Transverse colon (tissue), 4 donors: ENCODE data around the gene GNG13. TPM values are rescaled to one million over a fixed set of nuclear protein-coding genes. Genes with fewer than 3 reads are reported as not detected.

Experiments used
- DNase-seq: peaks from one replicate; pipeline ENCODE4 v3.0.0-alpha.2; 2019
- H3K27ac ChIP-seq, 4 donors: fragments of 200-600 bp; sonication (generic); 2 replicates each; pipeline ENCODE4 v1.5.1; 2016 to 2018; ENCODE audit warnings: inconsistent platforms in 4 of 4
- H3K27me3 ChIP-seq: fragments of 200-600 bp; sonication (generic); 2 replicates; pipeline ENCODE4 v1.5.1; 2017; ENCODE audit warnings: inconsistent platforms
- H3K36me3 ChIP-seq, 4 donors: fragments of 200-600 bp; sonication (generic); 2 replicates each; pipeline ENCODE4 v1.5.1; 2017 to 2019; ENCODE audit warnings: inconsistent platforms in 4 of 4
- H3K4me1 ChIP-seq, 4 donors: fragments of 200-600 bp; sonication (generic); 2 replicates each; pipeline ENCODE4 v1.5.1; 2017 to 2020; ENCODE audit warnings: inconsistent platforms in 4 of 4
- H3K4me3 ChIP-seq, 4 donors: fragments of 200-600 bp; sonication (generic); 1 replicate in 1 of 4; 2 replicates in 3 of 4; pipeline versions ENCODE4 v1.5.1 to v1.6.1; 2017 to 2019; ENCODE audit warnings: inconsistent platforms in 4 of 4
- H3K9me3 ChIP-seq, 2 donors: fragments of 200-600 bp; sonication (generic); 2 replicates each; pipeline ENCODE4 v1.5.1; 2017 to 2019; ENCODE audit warnings: inconsistent platforms in 2 of 2
- CTCF ChIP-seq, 5 experiments: fragments of 200-600 bp in 3 of 5; fragments of 450-650 bp in 2 of 5; sonication (generic) in 3 of 5; IDR thresholded peaks; 1 replicate in 2 of 5; 2 replicates in 3 of 5; pipeline ENCODE4 v1.5.1; 2016 to 2017; ENCODE audit warnings: antibody characterized with exemption in 5 of 5, inconsistent platforms in 3 of 5, mild to moderate bottlenecking in 2 of 5, moderate library complexity in 1 of 5
- EP300 ChIP-seq: sonication (generic); formaldehyde crosslinking; IDR thresholded peaks from one replicate; pipeline ENCODE4 v1.6.1; 2017; ENCODE audit warnings: antibody characterized with exemption, low read depth
- POLR2A ChIP-seq: fragments of 450-650 bp; IDR thresholded peaks from one replicate; pipeline ENCODE4 v1.6.1; 2016; ENCODE audit warnings: antibody characterized with exemption, mild to moderate bottlenecking, moderate library complexity
- POLR2AphosphoS5 ChIP-seq, 3 donors: sonication (generic); formaldehyde crosslinking; IDR thresholded peaks; one replicate each; pipeline ENCODE4 v1.6.1; 2016; ENCODE audit warnings: antibody characterized with exemption in 3 of 3
- WGBS, 2 donors: methylation state at CpG; one replicate each; pipeline ENCODE4 v1.1.5; 2018; ENCODE audit warnings: low coverage in 1 of 2; 5-methylcytosine and 5-hydroxymethylcytosine counted together
- in situ Hi-C, 4 donors: fragments of 200-750 bp; cut with MboI; loops; one replicate each; pipeline versions ENCODE4 v1.15.0 to v1.15.1; 2017; ENCODE audit warnings: low sequenced_read_pairs in 3 of 4, low pct_ligation_motif_present in 1 of 4, low pct_unique_long_range_greater_than_20kb in 1 of 4
- intact Hi-C: fragments of 100-400 bp; cut with DNase I; formaldehyde crosslinking; loops from one replicate; pipeline ENCODE4 v1.15.1; 2023; ENCODE audit warnings: low total_unique reads
- total RNA-seq, 4 donors: library from RNA; depleted of rRNA; stranded (reverse); fragments of >200 nt; gene quantifications; one replicate each; pipeline ENCODE4 v1.1.0, GENCODE V29; 2016

Gene GNG13
- total RNA-seq, 4 donors from 2014 or later, result 0.48 TPM; not detected in 3

- TF ChIP-seq EP300 (no peak), CTCF (IDR thresholded peaks at IDR 0.05) (no peak), POLR2A (no peak), POLR2AphosphoS5 (IDR thresholded peaks at IDR 0.05) (no peak)
- in situ Hi-C loops, result no loop called here
- peaks cover 4% of the 10 kb centered on the region for H3K27me3 ChIP-seq
- 56% methylated on average over 5 of the region's 20 CpGs; no CpG with 5 or more reads in 1 of the 2 donors for WGBS, 2 donors
- H3K4me1 ChIP-seq, result no peaks in the 10 kb centered on the region
- intact Hi-C loops, result no loop called here
- no peak for DNase-seq
- no peaks in the 10 kb centered on the region for H3K36me3 ChIP-seq
- H3K4me3 ChIP-seq, result no peak overlapping the region
- H3K27ac ChIP-seq, result no peak overlapping the region
- no peaks in the 10 kb centered on the region for H3K9me3 ChIP-seq
These were observed 31.2 kb downstream of the GNG13 start for GRCh38 chr16:769184-769784.

GRCh38 chr16:768428-768827, 32.1 kb downstream of the GNG13 start:
- TF ChIP-seq POLR2AphosphoS5 (IDR thresholded peaks at IDR 0.05) (no peak), CTCF (IDR thresholded peaks at IDR 0.05) (no peak), EP300 (no peak), POLR2A (no peak)
- in situ Hi-C loops (no loop called here), intact Hi-C loops (no loop called here)
- WGBS, 2 donors, result 66% methylated on average over 17 of the region's 21 CpGs; no CpG with 5 or more reads in 1 of the 2 donors
- peaks cover 6% of the 10 kb centered on the region for H3K27me3 ChIP-seq
- H3K27ac ChIP-seq, result no peak overlapping the region
- H3K4me1 ChIP-seq, result no peaks in the 10 kb centered on the region
- no peaks in the 10 kb centered on the region for H3K36me3 ChIP-seq
- H3K4me3 ChIP-seq, result no peak overlapping the region
- no peak for DNase-seq
- no peaks in the 10 kb centered on the region for H3K9me3 ChIP-seq

GRCh38 chr16:767743-768235, 32.7 kb downstream of the GNG13 start:
- H3K27ac ChIP-seq, result no peak overlapping the region
- no peak for DNase-seq
- TF ChIP-seq POLR2AphosphoS5 (IDR thresholded peaks at IDR 0.05), result no peak
- no peak for TF ChIP-seq POLR2A
- TF ChIP-seq EP300, result no peak
- TF ChIP-seq CTCF (IDR thresholded peaks at IDR 0.05), result no peak
- peaks cover 12% of the 10 kb centered on the region for H3K27me3 ChIP-seq
- no peaks in the 10 kb centered on the region for H3K9me3 ChIP-seq
- H3K36me3 ChIP-seq, result no peaks in the 10 kb centered on the region
- in situ Hi-C loops (no loop called here), intact Hi-C loops (no loop called here)
- H3K4me3 ChIP-seq, result no peak overlapping the region
- WGBS, 2 donors, result 55% methylated on average over 13 of the region's 38 CpGs; no CpG with 5 or more reads in 1 of the 2 donors
- H3K4me1 ChIP-seq, result no peaks in the 10 kb centered on the region

GRCh38 chr16:766820-767640, 33.5 kb downstream of the GNG13 start:
- peaks cover 20% of the 10 kb centered on the region for H3K27me3 ChIP-seq
- 74% methylated on average over 8 of the region's 48 CpGs; no CpG with 5 or more reads in 1 of the 2 donors for WGBS, 2 donors
- TF ChIP-seq CTCF (IDR thresholded peaks at IDR 0.05) (no peak), EP300 (no peak), POLR2AphosphoS5 (IDR thresholded peaks at IDR 0.05) (no peak), POLR2A (no peak)
- DNase-seq, result no peak
- no peaks in the 10 kb centered on the region for H3K9me3 ChIP-seq
- in situ Hi-C loops, result no loop called here
- H3K27ac ChIP-seq, result no peak overlapping the region
- H3K4me1 ChIP-seq, result no peaks in the 10 kb centered on the region
- H3K36me3 ChIP-seq, result no peaks in the 10 kb centered on the region
- intact Hi-C loops, result no loop called here
- no peak overlapping the region for H3K4me3 ChIP-seq
